GM23248 (cell line): Measurements from ENCODE around the gene LRRC30.

Experiments
- EZH2 ChIP-seq: fragments of 200-600 bp; sonication (generic); IDR thresholded peaks from 2 replicates; pipeline ENCODE4 v1.6.1; 2018; ENCODE audit warnings: antibody characterized with exemption, mild to moderate bottlenecking; ENCODE audit not compliant: insufficient read depth, poor library complexity, severe bottlenecking
- EZH2phosphoT487 ChIP-seq: fragments of 200-600 bp; sonication (generic); IDR thresholded peaks from 2 replicates; pipeline ENCODE4 v1.6.1; 2018; ENCODE audit warnings: antibody characterized with exemption, moderate library complexity, mild to moderate bottlenecking, low read depth; ENCODE audit not compliant: insufficient read depth

DNA sequence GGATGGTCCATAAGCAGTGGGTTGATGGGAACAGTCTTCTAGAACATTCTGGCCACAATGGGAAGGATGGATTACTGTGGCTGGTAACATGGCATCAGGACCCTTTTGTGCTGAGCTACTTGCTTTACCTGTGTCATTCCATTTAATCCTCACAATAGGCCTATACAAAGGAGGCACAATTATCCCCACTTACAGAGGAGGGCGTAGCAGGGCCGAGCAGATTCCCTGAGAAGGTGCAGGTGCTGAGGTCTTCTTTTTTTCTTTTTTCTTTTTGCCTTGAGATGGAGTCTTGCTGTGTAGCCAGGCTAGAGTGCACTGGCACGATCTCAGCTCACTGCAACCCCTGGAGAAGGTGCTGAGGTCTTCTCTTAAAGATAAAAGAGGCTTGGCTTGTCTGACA lies 6.7 kb upstream of the LRRC30 start:
- TF ChIP-seq EZH2 (no peak), EZH2phosphoT487 (no peak)
